ENCODE results near the gene FAM229A.

- no peak for TF ChIP-seq TCF7L2 (IDR thresholded peaks at IDR 0.05; ENCODE audit: low read depth, low read length)
- TF ChIP-seq XRCC3 (IDR thresholded peaks at IDR 0.05), result no peak
- TF ChIP-seq CC2D1A (IDR thresholded peaks at IDR 0.05), result no peak
- TF ChIP-seq KHSRP (IDR thresholded peaks at IDR 0.05), result no peak
- TF ChIP-seq SREBF2 (CRISPR knock-in tag; IDR thresholded peaks at IDR 0.05), result no peak
- TF ChIP-seq POLR2AphosphoS5 (IDR thresholded peaks at IDR 0.05; ENCODE audit: control insufficient read depth, insufficient read depth, low read depth, low read length), result no peak
- TF ChIP-seq XRCC4 (IDR thresholded peaks at IDR 0.05; ENCODE audit: extremely low read depth, insufficient read depth, insufficient read length), result no peak
- no peak for TF ChIP-seq CTCF (IDR thresholded peaks at IDR 0.05 in 2 of 3, conservative IDR thresholded peaks at IDR 0.05 in 1 of 3; ENCODE audit: insufficient read depth in 2 of 3, low read depth in 1 of 3, low read length in 3 of 3)
- no peak for TF ChIP-seq E2F3 (CRISPR knock-in tag; IDR thresholded peaks at IDR 0.05)
Measured at GRCh38 chr1:32380057-32380456, 17.8 kb upstream of the FAM229A start.

All from K562 (cell line).